AG04449 (cell line): ENCODE results near the gene PRICKLE1.

Experiments
- CTCF ChIA-PET: fragments of 350-600 bp; formaldehyde crosslinking; extraction: SDS; loops from one replicate; lab custom pipeline; 2021; ENCODE audit warnings: antibody characterized with exemption; lab: Yijun Ruan, JAX
- POLR2A ChIA-PET: fragments of 400-600, 350-600 bp; formaldehyde crosslinking; extraction: SDS; loops from one replicate; lab custom pipeline; 2020; ENCODE audit warnings: antibody characterized with exemption, inconsistent platforms; lab: Yijun Ruan, JAX
- DNase-seq: peaks from one replicate; pipeline ENCODE4 v3.0.0-alpha.2; 2010; ENCODE audit warnings: low read depth, low spot score
- H3K4me3 ChIP-seq: 2 replicates; pipeline ENCODE4 v1.5.1; 2011; ENCODE audit warnings: low read depth, mild to moderate bottlenecking, control low read depth, low read length
- TF ChIP-seq, protein P1 (sequence below): IDR thresholded peaks from one replicate; pipeline ENCODE4 v1.5.1; 2011; ENCODE audit warnings: mild to moderate bottlenecking, moderate library complexity, low read length, control low read depth, inconsistent platforms; ENCODE audit not compliant: insufficient read depth; ENCODE audit errors: missing control alignments

PRICKLE1 gene

DNA sequence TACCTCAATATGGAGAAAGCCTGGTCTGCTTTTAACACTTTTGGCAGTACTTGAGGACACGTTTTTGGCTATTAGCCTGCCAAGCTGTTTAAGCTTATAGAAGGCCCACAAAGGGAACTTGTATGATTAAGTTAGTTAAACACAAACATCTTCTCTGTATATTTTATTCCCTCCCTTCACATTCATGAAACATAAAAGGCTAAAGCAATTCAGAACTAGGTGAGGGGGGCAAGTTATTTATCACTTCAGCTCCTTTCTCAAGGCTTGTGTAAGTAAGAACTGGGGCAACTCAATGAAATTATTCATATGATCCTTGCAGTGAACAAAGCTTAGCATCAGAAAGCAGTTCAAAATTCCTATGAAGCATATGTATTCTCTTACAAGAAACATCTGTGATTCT lies 7.5 kb downstream of the PRICKLE1 start:
- H3K4me3 ChIP-seq, result no peak overlapping the region
- TF ChIP-seq, protein P1, sequence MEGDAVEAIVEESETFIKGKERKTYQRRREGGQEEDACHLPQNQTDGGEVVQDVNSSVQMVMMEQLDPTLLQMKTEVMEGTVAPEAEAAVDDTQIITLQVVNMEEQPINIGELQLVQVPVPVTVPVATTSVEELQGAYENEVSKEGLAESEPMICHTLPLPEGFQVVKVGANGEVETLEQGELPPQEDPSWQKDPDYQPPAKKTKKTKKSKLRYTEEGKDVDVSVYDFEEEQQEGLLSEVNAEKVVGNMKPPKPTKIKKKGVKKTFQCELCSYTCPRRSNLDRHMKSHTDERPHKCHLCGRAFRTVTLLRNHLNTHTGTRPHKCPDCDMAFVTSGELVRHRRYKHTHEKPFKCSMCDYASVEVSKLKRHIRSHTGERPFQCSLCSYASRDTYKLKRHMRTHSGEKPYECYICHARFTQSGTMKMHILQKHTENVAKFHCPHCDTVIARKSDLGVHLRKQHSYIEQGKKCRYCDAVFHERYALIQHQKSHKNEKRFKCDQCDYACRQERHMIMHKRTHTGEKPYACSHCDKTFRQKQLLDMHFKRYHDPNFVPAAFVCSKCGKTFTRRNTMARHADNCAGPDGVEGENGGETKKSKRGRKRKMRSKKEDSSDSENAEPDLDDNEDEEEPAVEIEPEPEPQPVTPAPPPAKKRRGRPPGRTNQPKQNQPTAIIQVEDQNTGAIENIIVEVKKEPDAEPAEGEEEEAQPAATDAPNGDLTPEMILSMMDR, result no peak
- DNase-seq, result no peak
- ChIA-PET POLR2A (no interaction called here), CTCF (interaction anchor here (1.1 to 2.9 kb wide), 3 partner anchors 99 to 753 kb away, joined by 4 to 10 read pairs (median 6); no protein-coding TSS in a partner anchor)

DNA sequence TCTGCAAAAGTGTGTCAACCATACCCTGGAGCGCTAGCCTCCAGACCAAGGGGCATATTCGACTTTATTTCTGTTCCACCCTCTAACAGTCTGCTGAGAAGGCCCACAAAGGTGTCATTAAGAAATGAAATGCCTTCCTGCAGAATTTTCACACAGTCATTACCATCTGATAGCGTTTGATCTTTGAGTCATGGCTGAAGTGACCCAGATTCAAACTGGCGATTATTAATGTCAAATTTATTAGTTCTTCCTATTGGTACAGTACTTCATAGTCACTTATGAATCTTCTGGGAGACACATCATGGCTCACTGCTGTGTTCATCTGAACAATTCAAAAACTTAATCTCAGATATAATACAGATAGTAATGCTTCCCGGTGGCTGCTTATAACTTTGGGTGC lies 13.2 kb downstream of the PRICKLE1 start:
- TF ChIP-seq, protein P1, result no peak
- ChIA-PET CTCF (no interaction called here), POLR2A (no interaction called here)
- no peak overlapping the region for H3K4me3 ChIP-seq
- DNase-seq, result no peak

DNA sequence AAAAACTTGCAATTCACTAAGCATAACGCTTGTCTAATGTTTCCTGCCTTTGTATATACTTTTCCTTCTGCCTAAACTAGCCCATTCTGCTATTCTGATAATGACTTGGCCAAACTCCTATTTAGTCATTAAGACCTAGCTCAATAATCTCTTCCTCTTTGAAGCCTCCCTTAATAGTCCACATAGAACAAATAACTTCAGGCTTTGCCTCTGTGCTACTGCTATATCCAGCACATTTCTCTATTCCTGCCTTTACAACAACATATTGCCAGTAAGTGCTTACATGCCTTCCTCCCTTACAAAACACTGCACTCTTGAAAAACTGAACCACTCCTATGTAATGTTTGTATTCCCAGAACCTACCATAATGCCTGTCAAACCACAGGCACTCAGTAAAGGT lies 13.8 kb downstream of the PRICKLE1 start:
- no peak for DNase-seq
- CTCF ChIA-PET, result interaction anchor here (1.0 to 1.8 kb wide), 5 partner anchors 11 to 761 kb away, joined by 3 to 8 read pairs (median 7); no protein-coding TSS in a partner anchor

DNA sequence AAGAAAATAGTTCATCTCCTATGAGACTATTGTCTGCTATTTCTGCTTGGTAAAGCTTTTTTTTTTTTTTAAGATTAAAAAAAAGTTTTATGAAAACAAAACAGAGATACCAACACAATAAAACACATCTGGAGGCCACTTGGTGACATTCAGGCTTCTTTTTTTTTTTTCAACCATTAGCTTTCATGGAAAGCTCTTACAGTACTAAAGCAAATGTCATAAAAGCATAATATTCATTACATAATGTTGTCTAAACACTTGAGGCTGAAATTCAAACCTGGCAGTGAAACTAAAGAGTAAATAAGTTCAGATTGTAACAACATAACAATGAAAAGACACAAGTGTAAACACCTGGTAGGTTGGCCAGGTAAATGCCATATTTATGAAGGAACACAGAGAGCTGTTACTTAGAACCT lies 14.7 kb downstream of the PRICKLE1 start:
- H3K4me3 ChIP-seq, result no peak overlapping the region
- DNase-seq, result no peak
- ChIA-PET POLR2A (no interaction called here), CTCF (interaction anchor here (1.1 to 1.8 kb wide), 7 partner anchors 10 to 707 kb away, joined by 3 to 8 read pairs (median 5); no protein-coding TSS in a partner anchor)
- TF ChIP-seq, protein P1, result no peak

More for the DNA sequence above, 13.8 kb downstream of the PRICKLE1 start:
- TF ChIP-seq, protein P1, result no peak
- POLR2A ChIA-PET, result no interaction called here
- H3K4me3 ChIP-seq, result no peak overlapping the region

DNA sequence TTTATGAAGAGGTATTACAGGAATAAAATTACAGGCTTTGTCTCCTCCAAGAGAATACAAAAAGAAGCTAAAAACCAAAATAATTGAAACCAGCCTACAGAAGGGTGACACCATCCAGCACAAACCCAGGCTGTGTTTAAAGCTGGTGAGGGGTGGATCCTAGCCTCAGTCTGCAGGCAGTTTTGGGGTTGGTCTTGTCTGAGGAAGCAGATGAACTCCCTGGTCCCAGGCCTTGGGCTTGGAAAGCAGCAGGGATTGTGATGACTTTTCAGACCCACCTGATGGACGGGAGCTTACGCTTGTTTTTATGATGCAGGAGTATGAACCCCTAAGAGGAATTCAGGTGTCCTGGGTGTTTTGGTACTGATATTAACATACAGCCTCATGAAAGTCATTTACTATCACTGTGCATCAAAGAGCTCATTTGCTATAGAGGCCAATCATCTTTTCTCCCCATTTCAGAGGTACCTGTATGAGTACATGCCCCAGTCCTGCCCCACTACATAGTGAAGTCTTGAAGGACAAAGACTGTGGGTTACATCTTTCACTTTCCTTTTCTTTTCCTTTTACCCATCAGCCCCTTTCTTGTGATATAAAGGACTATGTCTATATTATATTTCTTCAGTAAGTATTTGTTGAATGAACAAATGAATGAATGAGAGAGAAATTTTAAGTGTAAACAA lies 18.1 kb downstream of the PRICKLE1 start:
- CTCF ChIA-PET, result interaction anchor here (0.7 to 1.6 kb wide), 5 partner anchors 13 to 768 kb away, joined by 3 to 9 read pairs (median 4); no protein-coding TSS in a partner anchor
- TF ChIP-seq, protein P1, result no peak
- POLR2A ChIA-PET, result no interaction called here
- DNase-seq, result no peak
- H3K4me3 ChIP-seq, result no peak overlapping the region

DNA sequence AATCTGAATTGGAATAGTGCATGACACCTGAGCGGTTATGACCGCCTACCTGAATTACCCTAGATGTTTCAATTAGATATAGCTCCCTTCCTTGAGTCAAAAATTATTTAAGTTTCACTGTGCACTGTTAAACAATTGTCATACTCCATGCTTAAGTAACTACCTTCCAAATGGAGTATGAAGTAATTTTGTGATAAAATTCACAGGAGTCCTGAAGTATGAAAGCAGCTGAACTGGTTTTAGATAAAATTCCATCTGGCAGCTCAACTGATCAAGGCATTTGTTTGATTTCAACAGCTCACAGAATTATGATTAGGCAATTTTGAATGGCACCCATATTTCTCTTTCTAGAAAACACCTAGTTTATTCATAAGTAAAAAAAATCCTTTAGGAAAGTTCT lies 19.5 kb downstream of the PRICKLE1 start:
- CTCF ChIA-PET, result interaction anchor here (0.8 to 3.4 kb wide), 18 partner anchors 8 to 769 kb away, joined by 3 to 72 read pairs (median 4); no protein-coding TSS in a partner anchor
- TF ChIP-seq, protein P1, result no peak
- DNase-seq, result no peak
- POLR2A ChIA-PET, result no interaction called here
- H3K4me3 ChIP-seq, result no peak overlapping the region
